GM12891 (cell line): ENCODE data around the gene FOXO1.

Source experiments
- POLR2A ChIP-seq: IDR thresholded peaks from 2 replicates; pipeline ENCODE4 v1.6.1; 2011; ENCODE audit warnings: low read depth, low read length, control low read depth
- POLR2AphosphoS5 ChIP-seq: IDR thresholded peaks from 2 replicates; pipeline ENCODE4 v1.6.1; 2011; ENCODE audit warnings: low read depth, low read length, control low read depth
- TAF1 ChIP-seq: IDR thresholded peaks from 2 replicates; pipeline ENCODE4 v1.6.1; 2011; ENCODE audit warnings: low read depth, low read length, control low read depth

GRCh38 chr13:40565282-40566148, 100.9 kb downstream of the FOXO1 start:
- TF ChIP-seq POLR2A (no peak), POLR2AphosphoS5 (no peak), TAF1 (no peak)
